ENCODE measurements around the gene BCL2. TPM values are rescaled to one million over a fixed set of nuclear protein-coding genes. Genes with fewer than 3 reads are reported as not detected.

BCL2 gene
- total RNA-seq, 4 donors from 2014 or later = 16.1 to 61.1 (median 36.9) TPM

- H3K4me1 ChIP-seq = no peaks in the 10 kb centered on the region
- peak; percentile 51 to 62 for DNase-seq
- H3K27ac ChIP-seq = peak overlapping the region; percentile 43 to 55
- intact Hi-C loops (cut with DNase I; ENCODE audit: low total_unique reads) = no loop called here
- H3K36me3 ChIP-seq = no peaks in the 10 kb centered on the region
- no peaks in the 10 kb centered on the region for H3K27me3 ChIP-seq
- TF ChIP-seq CTCF (IDR thresholded peaks at IDR 0.05) = no peak
- no peak for TF ChIP-seq POLR2A (IDR thresholded peaks at IDR 0.05)
- H3K9me3 ChIP-seq = no peaks in the 10 kb centered on the region
- peak overlapping the region; percentile 29 to 31 for H3K4me3 ChIP-seq
Measured at GRCh38 chr18:63074981-63075404, 244.6 kb downstream of the BCL2 start.

GRCh38 chr18:63073481-63073880, 246.1 kb downstream of the BCL2 start:
- intact Hi-C loops (cut with DNase I; ENCODE audit: low total_unique reads) = no loop called here
- no peak for DNase-seq
- no peaks in the 10 kb centered on the region for H3K9me3 ChIP-seq
- H3K4me3 ChIP-seq = no peak overlapping the region
- H3K27me3 ChIP-seq = no peaks in the 10 kb centered on the region
- no peaks in the 10 kb centered on the region for H3K36me3 ChIP-seq
- no peak for TF ChIP-seq CTCF (IDR thresholded peaks at IDR 0.05)
- no peak for TF ChIP-seq POLR2A (IDR thresholded peaks at IDR 0.05)
- no peak overlapping the region for H3K27ac ChIP-seq
- H3K4me1 ChIP-seq = no peaks in the 10 kb centered on the region

Small RNAs within 50 kb of the gene (small RNA-seq; reads per million reads assigned to genes)
- gene AC022726.1 = not detected

Other genes with a start within 250 kb of the BCL2 start
- 10 to 100 TPM; 12.6 to 68.6 (median 29.3) TPM for gene KDSR, start 47.4 kb upstream of the BCL2 start, total RNA-seq
- gene VPS4B, start 102.7 kb upstream of the BCL2 start, total RNA-seq = 100 to 1,000 TPM in 1 of 4 donors, 10 to 100 TPM in 3; 32.4 to 214 (median 52.2) TPM
- gene SERPINB5, start 157.2 kb upstream of the BCL2 start, total RNA-seq = under 1 TPM in 1 of 4 donors, not detected in 3; 0.69 TPM
- not detected for gene SERPINB12, start 222.6 kb upstream of the BCL2 start, total RNA-seq